Liver (tissue), 9 donors: Measurements from ENCODE around the gene SLC37A2. TPM values are rescaled to one million over a fixed set of nuclear protein-coding genes. Genes with fewer than 3 reads are reported as not detected.

Experiments
- DNase-seq: peaks from one replicate; pipeline ENCODE4 v3.0.0-alpha.2; 2017; ENCODE audit warnings: low spot score
- H3K27ac ChIP-seq, 2 donors: one replicate each; pipeline ENCODE4 v1.7.0; 2013; ENCODE audit warnings: inconsistent platforms in 2 of 2, low read length in 2 of 2, control low read depth in 1 of 2, low read depth in 1 of 2, mild to moderate bottlenecking in 1 of 2
- H3K27me3 ChIP-seq, 4 donors: one replicate each; pipeline versions ENCODE4 v1.6.1 to v1.7.0; 2013; ENCODE audit warnings: low read length in 3 of 4, inconsistent platforms in 1 of 4, mild to moderate bottlenecking in 1 of 4, moderate library complexity in 1 of 4; ENCODE audit not compliant: control insufficient read depth in 4 of 4, insufficient read depth in 4 of 4
- H3K36me3 ChIP-seq, 4 donors: one replicate each; pipeline versions ENCODE4 v1.6.1 to v1.7.0; 2013; ENCODE audit warnings: low read length in 3 of 4, mild to moderate bottlenecking in 3 of 4, low read depth in 1 of 4, moderate library complexity in 1 of 4; ENCODE audit not compliant: control insufficient read depth in 4 of 4, insufficient read depth in 3 of 4
- H3K4me1 ChIP-seq, 4 donors: one replicate each; pipeline versions ENCODE4 v1.6.1 to v1.7.0; 2013; ENCODE audit warnings: low read length in 3 of 4, mild to moderate bottlenecking in 3 of 4, moderate library complexity in 1 of 4; ENCODE audit not compliant: control insufficient read depth in 4 of 4, insufficient read depth in 4 of 4
- H3K4me3 ChIP-seq, 3 donors: one replicate each; pipeline versions ENCODE4 v1.6.1 to v1.7.0; 2013; ENCODE audit warnings: low read length in 3 of 3, control low read depth in 1 of 3, low read depth in 1 of 3, mild to moderate bottlenecking in 1 of 3
- H3K9ac ChIP-seq, 2 donors: one replicate each; pipeline ENCODE4 v1.7.0; 2013; ENCODE audit warnings: low read length in 2 of 2, mild to moderate bottlenecking in 2 of 2, moderate library complexity in 2 of 2, control low read depth in 1 of 2, low read depth in 1 of 2
- H3K9me3 ChIP-seq, 4 donors: one replicate each; pipeline versions ENCODE4 v1.6.1 to v1.7.0; 2013; ENCODE audit warnings: low read length in 3 of 4; ENCODE audit not compliant: control insufficient read depth in 4 of 4
- EGR1 ChIP-seq, 2 donors: IDR thresholded peaks; 2 replicates each; pipeline ENCODE4 v1.6.1; 2016 to 2018; ENCODE audit warnings: antibody characterized with exemption in 2 of 2, low read depth in 2 of 2
- FOXA1 ChIP-seq: IDR thresholded peaks from 2 replicates; pipeline ENCODE4 v1.6.1; 2016; ENCODE audit warnings: antibody characterized with exemption
- FOXA2 ChIP-seq: IDR thresholded peaks from 2 replicates; pipeline ENCODE4 v1.6.1; 2016; ENCODE audit warnings: antibody characterized with exemption
- GABPA ChIP-seq, 2 donors: IDR thresholded peaks in 1 of 2; conservative IDR thresholded peaks in 1 of 2; 2 replicates each; pipeline ENCODE4 v1.6.1; 2016; ENCODE audit warnings: antibody characterized with exemption in 2 of 2, mild to moderate bottlenecking in 1 of 2, moderate library complexity in 1 of 2
- HNF4A ChIP-seq, 2 donors: conservative IDR thresholded peaks; 2 replicates each; pipeline ENCODE4 v1.6.1; 2016; ENCODE audit warnings: antibody characterized with exemption in 2 of 2, mild to moderate bottlenecking in 2 of 2
- HNF4G ChIP-seq: IDR thresholded peaks from 2 replicates; pipeline ENCODE4 v1.6.1; 2016; ENCODE audit warnings: antibody characterized with exemption
- JUND ChIP-seq, 2 donors: IDR thresholded peaks; 2 replicates each; pipeline ENCODE4 v1.6.1; 2016; ENCODE audit warnings: antibody characterized with exemption in 2 of 2
- NR2F2 ChIP-seq: IDR thresholded peaks from 2 replicates; pipeline ENCODE4 v1.6.1; 2016; ENCODE audit warnings: antibody characterized with exemption
- RAD21 ChIP-seq, 2 donors: IDR thresholded peaks; 2 replicates each; pipeline ENCODE4 v1.6.1; 2016; ENCODE audit warnings: antibody characterized with exemption in 2 of 2, mild to moderate bottlenecking in 2 of 2
- RXRA ChIP-seq, 2 donors: IDR thresholded peaks; 2 replicates each; pipeline ENCODE4 v1.6.1; 2017 to 2018; ENCODE audit warnings: antibody characterized with exemption in 2 of 2, mild to moderate bottlenecking in 1 of 2
- SP1 ChIP-seq: IDR thresholded peaks from 2 replicates; pipeline ENCODE4 v1.6.1; 2018; ENCODE audit warnings: antibody characterized with exemption, mild to moderate bottlenecking
- TAF1 ChIP-seq: conservative IDR thresholded peaks from 2 replicates; pipeline ENCODE4 v1.6.1; 2016; ENCODE audit warnings: antibody characterized with exemption, mild to moderate bottlenecking
- YY1 ChIP-seq: IDR thresholded peaks from 2 replicates; pipeline ENCODE4 v1.6.1; 2016; ENCODE audit warnings: antibody characterized with exemption, mild to moderate bottlenecking
- WGBS: extraction: QIAGEN DNeasy Blood & Tissue Kit; methylation state at CpG from one replicate; pipeline ENCODE4 v1.1.7; 2013; 5-methylcytosine and 5-hydroxymethylcytosine counted together
- polyA plus RNA-seq, 2 donors: library from polyadenylated mRNA; stranded (reverse) in 1 of 2; unstranded in 1 of 2; fragments of 200-250 nt in 1 of 2; fragments of >200 nt in 1 of 2; fragmentation: Nextera tagmentation in 1 of 2; extraction: Ambion mirVana in 1 of 2; gene quantifications; one replicate each; pipeline versions ENCODE4 v1.2.1 to v1.2.3, GENCODE V29; 2013 to 2015
- total RNA-seq, 2 donors: library from RNA; depleted of rRNA; stranded (reverse); fragments of >200 nt; gene quantifications; one replicate each; pipeline ENCODE4 v1.2.3, GENCODE V29; 2014
- TF ChIP-seq, protein P1 (sequence below): fragments of 150-350 bp; IDR thresholded peaks from 2 replicates; pipeline ENCODE4 v1.5.1; 2017; ENCODE audit warnings: improper control_type of control experiment, low read depth, low read length; ENCODE audit not compliant: missing input control
- TF ChIP-seq, protein P2 (sequence below): IDR thresholded peaks from 2 replicates; pipeline ENCODE4 v1.6.1; 2016; ENCODE audit warnings: antibody characterized with exemption
- TF ChIP-seq, protein P3 (sequence below): IDR thresholded peaks from 2 replicates; pipeline ENCODE4 v1.6.1; 2016; ENCODE audit warnings: antibody characterized with exemption
- TF ChIP-seq, protein P4 (sequence below): IDR thresholded peaks from 2 replicates; pipeline ENCODE4 v1.6.1; 2016; ENCODE audit warnings: antibody characterized with exemption, mild to moderate bottlenecking
- donor health status: healthy.
- donor health status: healthy.
- donor health status: healthy.
- donor health status: healthy.
- donor health status: healthy.

SLC37A2 gene
- total and polyA plus RNA-seq, 4 donors = 0.51 to 12.3 (median 5.6) TPM

DNA sequence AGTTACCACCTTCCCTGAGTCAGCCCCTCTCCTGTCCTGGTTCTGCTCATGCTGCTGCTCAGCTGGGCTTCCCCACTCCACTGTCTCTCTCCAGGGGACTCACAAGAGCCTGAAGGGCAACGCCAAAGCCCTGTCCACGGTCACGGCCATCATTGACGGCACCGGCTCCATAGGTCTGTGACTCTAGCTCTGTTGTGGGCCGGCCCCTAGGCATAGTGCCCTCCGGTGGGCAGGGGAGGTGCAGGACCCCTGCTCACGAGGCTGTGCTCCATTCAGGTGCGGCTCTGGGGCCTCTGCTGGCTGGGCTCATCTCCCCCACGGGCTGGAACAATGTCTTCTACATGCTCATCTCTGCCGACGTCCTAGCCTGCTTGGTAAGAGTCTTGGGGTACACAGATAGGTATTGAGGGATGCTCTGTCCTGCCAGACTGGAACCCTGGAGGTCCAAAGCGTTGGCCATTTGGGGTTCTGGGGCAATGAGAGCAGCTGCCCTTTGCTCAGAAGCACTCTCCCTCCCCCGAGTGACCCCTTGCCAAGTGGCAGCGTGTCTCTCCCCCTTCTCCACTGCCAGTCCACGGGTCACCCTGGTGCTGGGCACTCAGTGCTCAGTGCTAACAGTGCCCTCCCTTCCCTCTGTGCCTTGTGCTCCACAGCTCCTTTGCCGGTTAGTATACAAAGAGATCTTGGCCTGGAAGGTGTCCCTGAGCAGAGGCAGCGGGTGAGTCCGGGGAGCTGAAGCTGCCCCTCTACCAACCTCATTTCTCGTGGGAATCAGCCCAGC lies 22.4 kb downstream of the SLC37A2 start:
- DNase-seq = no peak
- H3K27ac ChIP-seq = no peak overlapping the region
- TF ChIP-seq TAF1 = no peak
- no peak for TF ChIP-seq EGR1 (IDR thresholded peaks at IDR 0.05; ENCODE audit: low read depth in 2 of 2)
- TF ChIP-seq, protein P1, sequence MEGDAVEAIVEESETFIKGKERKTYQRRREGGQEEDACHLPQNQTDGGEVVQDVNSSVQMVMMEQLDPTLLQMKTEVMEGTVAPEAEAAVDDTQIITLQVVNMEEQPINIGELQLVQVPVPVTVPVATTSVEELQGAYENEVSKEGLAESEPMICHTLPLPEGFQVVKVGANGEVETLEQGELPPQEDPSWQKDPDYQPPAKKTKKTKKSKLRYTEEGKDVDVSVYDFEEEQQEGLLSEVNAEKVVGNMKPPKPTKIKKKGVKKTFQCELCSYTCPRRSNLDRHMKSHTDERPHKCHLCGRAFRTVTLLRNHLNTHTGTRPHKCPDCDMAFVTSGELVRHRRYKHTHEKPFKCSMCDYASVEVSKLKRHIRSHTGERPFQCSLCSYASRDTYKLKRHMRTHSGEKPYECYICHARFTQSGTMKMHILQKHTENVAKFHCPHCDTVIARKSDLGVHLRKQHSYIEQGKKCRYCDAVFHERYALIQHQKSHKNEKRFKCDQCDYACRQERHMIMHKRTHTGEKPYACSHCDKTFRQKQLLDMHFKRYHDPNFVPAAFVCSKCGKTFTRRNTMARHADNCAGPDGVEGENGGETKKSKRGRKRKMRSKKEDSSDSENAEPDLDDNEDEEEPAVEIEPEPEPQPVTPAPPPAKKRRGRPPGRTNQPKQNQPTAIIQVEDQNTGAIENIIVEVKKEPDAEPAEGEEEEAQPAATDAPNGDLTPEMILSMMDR = no peak
- 83% methylated on average over 20 of the region's 20 CpGs for WGBS
- H3K9ac ChIP-seq = no peak overlapping the region
- no peaks in the 10 kb centered on the region for H3K36me3 ChIP-seq
- no peaks in the 10 kb centered on the region for H3K4me1 ChIP-seq
- no peaks in the 10 kb centered on the region for H3K9me3 ChIP-seq
- H3K4me3 ChIP-seq = no peak overlapping the region
- H3K27me3 ChIP-seq = no peaks in the 10 kb centered on the region

DNA sequence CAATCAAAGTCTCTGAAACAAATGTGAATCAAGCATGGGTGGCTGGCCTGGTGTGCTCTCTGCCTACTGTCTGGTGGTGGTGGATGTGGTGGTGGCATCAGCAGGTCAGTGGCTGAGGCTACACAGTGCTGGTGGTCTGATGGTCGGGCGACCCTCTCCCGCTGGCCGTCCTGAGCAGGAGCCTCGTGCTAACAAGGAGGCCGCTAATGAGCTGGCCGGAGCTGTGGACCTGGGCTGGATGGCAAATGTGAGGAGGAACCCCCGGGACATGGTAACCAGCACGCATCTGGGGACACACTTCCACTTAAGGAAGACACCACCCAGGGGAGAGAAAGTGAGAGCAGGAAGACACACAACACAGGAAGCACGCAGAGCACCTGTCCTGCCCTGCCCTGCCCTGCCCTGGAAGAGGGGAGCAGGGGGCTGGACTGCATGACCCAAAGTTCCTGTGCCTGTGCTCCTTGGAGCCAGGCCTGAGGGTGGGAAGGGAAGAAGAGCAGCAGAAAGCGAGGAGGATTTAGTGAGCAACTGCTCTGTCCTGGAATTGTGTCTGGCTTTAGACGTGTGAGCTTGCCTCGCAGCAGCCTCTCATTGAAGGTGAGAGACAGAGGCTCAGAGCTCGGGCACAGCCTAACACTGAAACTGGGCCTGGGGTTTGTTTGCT lies 23.7 kb downstream of the SLC37A2 start:
- no peak for DNase-seq
- H3K9me3 ChIP-seq = no peaks in the 10 kb centered on the region
- 87% methylated on average over 14 of the region's 14 CpGs for WGBS

More for the DNA sequence above, 23.7 kb downstream of the SLC37A2 start:
- Histone ChIP-seq H3K27me3 (no peaks in the 10 kb centered on the region), H3K27ac (no peak overlapping the region), H3K9ac (no peak overlapping the region), H3K4me1 (peaks cover 0 to 2% (median 0%) of the 10 kb centered on the region in 4 donors), H3K4me3 (no peak overlapping the region), H3K36me3 (no peaks in the 10 kb centered on the region)
- no peak for TF ChIP-seq YY1
- no peak for TF ChIP-seq TAF1
- TF ChIP-seq NR2F2 = no peak
- no peak for TF ChIP-seq SP1
- no peak for TF ChIP-seq HNF4A (conservative IDR thresholded peaks at IDR 0.05)
- TF ChIP-seq FOXA2 = no peak
- no peak for TF ChIP-seq JUND (IDR thresholded peaks at IDR 0.05)
- TF ChIP-seq EGR1 (IDR thresholded peaks at IDR 0.05; ENCODE audit: low read depth in 2 of 2) = no peak
- TF ChIP-seq RXRA (IDR thresholded peaks at IDR 0.05) = no peak
- TF ChIP-seq, protein P2, sequence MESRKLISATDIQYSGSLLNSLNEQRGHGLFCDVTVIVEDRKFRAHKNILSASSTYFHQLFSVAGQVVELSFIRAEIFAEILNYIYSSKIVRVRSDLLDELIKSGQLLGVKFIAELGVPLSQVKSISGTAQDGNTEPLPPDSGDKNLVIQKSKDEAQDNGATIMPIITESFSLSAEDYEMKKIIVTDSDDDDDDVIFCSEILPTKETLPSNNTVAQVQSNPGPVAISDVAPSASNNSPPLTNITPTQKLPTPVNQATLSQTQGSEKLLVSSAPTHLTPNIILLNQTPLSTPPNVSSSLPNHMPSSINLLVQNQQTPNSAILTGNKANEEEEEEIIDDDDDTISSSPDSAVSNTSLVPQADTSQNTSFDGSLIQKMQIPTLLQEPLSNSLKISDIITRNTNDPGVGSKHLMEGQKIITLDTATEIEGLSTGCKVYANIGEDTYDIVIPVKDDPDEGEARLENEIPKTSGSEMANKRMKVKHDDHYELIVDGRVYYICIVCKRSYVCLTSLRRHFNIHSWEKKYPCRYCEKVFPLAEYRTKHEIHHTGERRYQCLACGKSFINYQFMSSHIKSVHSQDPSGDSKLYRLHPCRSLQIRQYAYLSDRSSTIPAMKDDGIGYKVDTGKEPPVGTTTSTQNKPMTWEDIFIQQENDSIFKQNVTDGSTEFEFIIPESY = no peak
- no peak for TF ChIP-seq RAD21 (IDR thresholded peaks at IDR 0.05)
- no peak for TF ChIP-seq FOXA1
- TF ChIP-seq, protein P1 = no peak
- TF ChIP-seq, protein P3, sequence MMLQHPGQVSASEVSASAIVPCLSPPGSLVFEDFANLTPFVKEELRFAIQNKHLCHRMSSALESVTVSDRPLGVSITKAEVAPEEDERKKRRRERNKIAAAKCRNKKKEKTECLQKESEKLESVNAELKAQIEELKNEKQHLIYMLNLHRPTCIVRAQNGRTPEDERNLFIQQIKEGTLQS = no peak
- TF ChIP-seq HNF4G = no peak
- TF ChIP-seq, protein P4, sequence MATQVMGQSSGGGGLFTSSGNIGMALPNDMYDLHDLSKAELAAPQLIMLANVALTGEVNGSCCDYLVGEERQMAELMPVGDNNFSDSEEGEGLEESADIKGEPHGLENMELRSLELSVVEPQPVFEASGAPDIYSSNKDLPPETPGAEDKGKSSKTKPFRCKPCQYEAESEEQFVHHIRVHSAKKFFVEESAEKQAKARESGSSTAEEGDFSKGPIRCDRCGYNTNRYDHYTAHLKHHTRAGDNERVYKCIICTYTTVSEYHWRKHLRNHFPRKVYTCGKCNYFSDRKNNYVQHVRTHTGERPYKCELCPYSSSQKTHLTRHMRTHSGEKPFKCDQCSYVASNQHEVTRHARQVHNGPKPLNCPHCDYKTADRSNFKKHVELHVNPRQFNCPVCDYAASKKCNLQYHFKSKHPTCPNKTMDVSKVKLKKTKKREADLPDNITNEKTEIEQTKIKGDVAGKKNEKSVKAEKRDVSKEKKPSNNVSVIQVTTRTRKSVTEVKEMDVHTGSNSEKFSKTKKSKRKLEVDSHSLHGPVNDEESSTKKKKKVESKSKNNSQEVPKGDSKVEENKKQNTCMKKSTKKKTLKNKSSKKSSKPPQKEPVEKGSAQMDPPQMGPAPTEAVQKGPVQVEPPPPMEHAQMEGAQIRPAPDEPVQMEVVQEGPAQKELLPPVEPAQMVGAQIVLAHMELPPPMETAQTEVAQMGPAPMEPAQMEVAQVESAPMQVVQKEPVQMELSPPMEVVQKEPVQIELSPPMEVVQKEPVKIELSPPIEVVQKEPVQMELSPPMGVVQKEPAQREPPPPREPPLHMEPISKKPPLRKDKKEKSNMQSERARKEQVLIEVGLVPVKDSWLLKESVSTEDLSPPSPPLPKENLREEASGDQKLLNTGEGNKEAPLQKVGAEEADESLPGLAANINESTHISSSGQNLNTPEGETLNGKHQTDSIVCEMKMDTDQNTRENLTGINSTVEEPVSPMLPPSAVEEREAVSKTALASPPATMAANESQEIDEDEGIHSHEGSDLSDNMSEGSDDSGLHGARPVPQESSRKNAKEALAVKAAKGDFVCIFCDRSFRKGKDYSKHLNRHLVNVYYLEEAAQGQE = no peak
- no peak for TF ChIP-seq GABPA (IDR thresholded peaks at IDR 0.05 in 1 of 2, conservative IDR thresholded peaks at IDR 0.05 in 1 of 2)
